T-helper 22 cell (primary cell): ENCODE measurements around the gene ZNF653.
A peak's percentile ranks its signal among the peaks of the same experiment; 100 is the strongest.

Source experiments
- DNase-seq: peaks from one replicate; pipeline ENCODE4 v3.0.0-alpha.2; 2020; ENCODE audit warnings: low read depth

Gene ZNF653

GRCh38 chr19:11505504-11506100 is at the start of gene ZNF653:
ZNF653 (minus strand) TSS chr19:11505839; CDS start chr19:11505786, 53 bp downstream.
- peak; percentile 85 for DNase-seq

- no peak for DNase-seq
Measured at GRCh38 chr19:11555246-11555645, 49.6 kb upstream of the ZNF653 start.

GRCh38 chr19:11554160-11554559 is 48.5 kb upstream of the ZNF653 start:
- DNase-seq: no peak

GRCh38 chr19:11552666-11553372 is 47.2 kb upstream of the ZNF653 start:
- DNase-seq: no peak

GRCh38 chr19:11551603-11552235 is 46.1 kb upstream of the ZNF653 start:
- DNase-seq: no peak

- DNase-seq: no peak
Measured at GRCh38 chr19:11550265-11550664, 44.6 kb upstream of the ZNF653 start.

GRCh38 chr19:11549386-11549953 is 43.8 kb upstream of the ZNF653 start:
- DNase-seq: no peak

GRCh38 chr19:11547929-11548700 is 42.5 kb upstream of the ZNF653 start:
- no peak for DNase-seq

- no peak for DNase-seq
Measured at GRCh38 chr19:11541238-11541637, 35.6 kb upstream of the ZNF653 start.

GRCh38 chr19:11540645-11541044 is 35.0 kb upstream of the ZNF653 start:
- no peak for DNase-seq

- no peak for DNase-seq
Measured at GRCh38 chr19:11539495-11540365, 34.1 kb upstream of the ZNF653 start.

GRCh38 chr19:11538232-11539036 is 32.8 kb upstream of the ZNF653 start, which contains the start of gene CNN1:
CNN1 (plus strand) TSS chr19:11538851; CDS start chr19:11538928, 77 bp downstream.
- no peak for DNase-seq

GRCh38 chr19:11535792-11536595 is 30.4 kb upstream of the ZNF653 start:
- DNase-seq: peak; percentile 58

GRCh38 chr19:11534948-11535347 is 29.3 kb upstream of the ZNF653 start:
- DNase-seq: no peak

GRCh38 chr19:11534538-11534937 is 28.9 kb upstream of the ZNF653 start:
- DNase-seq: no peak

GRCh38 chr19:11530432-11530831 is 24.8 kb upstream of the ZNF653 start:
- DNase-seq: no peak

- peak; percentile 80 for DNase-seq
Measured at GRCh38 chr19:11528551-11529341, 23.1 kb upstream of the ZNF653 start, which contains the start of gene ECSIT. ECSIT (minus strand) TSS chr19:11529134; CDS start chr19:11519170, 9,964 bp downstream.

- no peak for DNase-seq
Measured at GRCh38 chr19:11519138-11519537, 13.5 kb upstream of the ZNF653 start.
